Activated T-cell treated with anti-CD3 and anti-CD28 coated beads, Interleukin-2, amount 50 U/mL, for 1 hour (primary cell): ENCODE measurements around the gene CSPG4.
A peak's percentile ranks its signal among the peaks of the same experiment; 100 is the strongest.
"Not testable (repeated sequence)": the region's sequence is repeated elsewhere in the genome, so short reads cannot be mapped to it uniquely, and the experiment has no call there.

Experiments
- DNase-seq: peaks from one replicate; pipeline ENCODE4 v3.0.0-alpha.2; 2020

The CSPG4 gene

DNA sequence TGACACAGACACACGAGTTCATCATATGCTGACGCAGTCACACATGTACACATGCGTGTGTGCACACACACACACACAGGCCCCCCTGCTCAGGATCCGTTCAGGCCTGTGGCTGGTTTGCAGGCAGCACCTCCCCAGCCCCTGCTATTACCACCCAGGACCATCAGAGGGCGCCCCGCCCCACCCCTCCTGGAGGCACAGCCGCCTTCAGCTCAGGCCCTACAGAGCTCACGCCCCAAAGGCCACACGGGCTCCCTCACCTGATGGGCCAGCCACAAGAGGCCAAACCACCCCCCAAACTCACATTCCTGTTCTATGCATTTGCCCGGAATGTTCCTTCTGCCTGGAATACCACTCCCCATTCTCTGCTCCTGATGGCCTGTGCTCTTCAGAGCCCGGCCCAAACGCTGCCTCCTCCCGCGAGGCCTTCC is 26.4 kb downstream of the CSPG4 start:
- DNase-seq, result peak; percentile 79

DNA sequence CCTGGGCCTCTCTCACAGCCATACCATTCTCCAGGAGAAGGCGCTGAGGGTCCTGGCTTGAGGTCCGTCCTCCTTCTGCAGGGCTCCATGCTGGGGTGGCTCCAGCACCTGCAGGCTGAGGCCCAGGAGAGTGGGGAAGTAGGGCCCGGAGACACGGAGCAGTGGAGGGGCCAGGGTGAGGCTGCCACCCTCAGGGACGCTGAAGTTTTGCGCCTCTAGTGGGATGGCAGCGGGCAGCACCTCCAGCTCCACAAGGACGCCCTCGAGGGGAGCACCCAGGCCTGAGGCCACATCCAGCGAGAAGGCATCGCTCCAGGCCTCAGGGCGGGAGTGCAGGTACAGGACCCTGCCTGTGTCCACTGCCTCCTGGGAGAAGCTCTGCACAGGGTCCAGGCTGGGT is 27.5 kb downstream of the CSPG4 start:
- DNase-seq, result no peak

DNA sequence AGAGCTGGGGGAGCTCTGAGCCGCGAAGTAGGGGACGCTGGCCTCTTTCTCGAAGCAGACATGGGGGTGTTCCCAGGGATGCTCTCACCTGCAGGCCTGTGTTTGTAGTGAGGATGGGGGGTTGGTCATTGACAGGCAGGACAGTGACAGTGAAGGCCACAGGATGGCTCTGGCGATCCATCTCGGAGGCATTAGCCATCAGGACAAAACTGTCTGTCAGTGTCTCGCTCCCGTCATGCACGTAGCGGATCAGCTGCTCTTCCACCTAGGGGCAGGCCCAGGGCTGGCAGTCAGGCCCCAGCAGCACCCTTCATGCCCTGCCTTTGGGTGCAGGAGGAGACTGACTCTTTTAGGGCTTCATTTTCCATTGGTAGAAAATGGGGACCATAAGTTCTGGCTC is 28.0 kb downstream of the CSPG4 start:
- no peak for DNase-seq

DNA sequence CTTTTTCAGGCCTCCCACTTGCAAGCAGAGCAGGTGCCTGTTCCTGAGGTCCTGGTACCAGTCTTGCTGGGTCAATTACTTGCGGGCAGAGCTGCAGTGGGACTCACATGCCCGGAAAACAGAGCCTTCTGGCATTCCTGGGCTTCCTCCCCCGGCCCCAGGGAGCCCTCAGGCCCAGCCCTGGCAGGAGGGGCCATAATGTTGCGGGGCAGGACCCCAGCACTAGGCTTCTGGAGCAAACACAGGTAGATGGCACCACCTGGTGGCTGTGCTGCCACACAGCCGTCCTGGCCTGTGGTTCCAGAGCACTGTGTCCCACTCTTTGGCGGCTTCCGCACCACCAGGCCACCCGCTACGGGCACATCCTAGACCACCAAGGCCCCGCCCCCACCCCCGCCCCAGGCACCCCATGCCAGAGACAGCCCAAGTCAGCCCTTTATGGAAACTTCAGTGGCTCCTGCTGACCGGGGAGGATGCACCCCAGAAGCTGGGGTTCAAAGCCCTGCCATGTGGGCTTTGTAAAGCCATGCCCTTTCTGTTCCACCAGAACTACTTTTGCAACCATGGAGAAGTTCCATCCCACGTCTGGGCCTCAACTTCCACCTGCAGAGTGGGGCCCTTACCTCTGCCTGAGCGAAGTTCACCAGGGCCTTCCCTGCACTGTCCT is 28.9 kb downstream of the CSPG4 start:
- peak; percentile 70 for DNase-seq

DNA sequence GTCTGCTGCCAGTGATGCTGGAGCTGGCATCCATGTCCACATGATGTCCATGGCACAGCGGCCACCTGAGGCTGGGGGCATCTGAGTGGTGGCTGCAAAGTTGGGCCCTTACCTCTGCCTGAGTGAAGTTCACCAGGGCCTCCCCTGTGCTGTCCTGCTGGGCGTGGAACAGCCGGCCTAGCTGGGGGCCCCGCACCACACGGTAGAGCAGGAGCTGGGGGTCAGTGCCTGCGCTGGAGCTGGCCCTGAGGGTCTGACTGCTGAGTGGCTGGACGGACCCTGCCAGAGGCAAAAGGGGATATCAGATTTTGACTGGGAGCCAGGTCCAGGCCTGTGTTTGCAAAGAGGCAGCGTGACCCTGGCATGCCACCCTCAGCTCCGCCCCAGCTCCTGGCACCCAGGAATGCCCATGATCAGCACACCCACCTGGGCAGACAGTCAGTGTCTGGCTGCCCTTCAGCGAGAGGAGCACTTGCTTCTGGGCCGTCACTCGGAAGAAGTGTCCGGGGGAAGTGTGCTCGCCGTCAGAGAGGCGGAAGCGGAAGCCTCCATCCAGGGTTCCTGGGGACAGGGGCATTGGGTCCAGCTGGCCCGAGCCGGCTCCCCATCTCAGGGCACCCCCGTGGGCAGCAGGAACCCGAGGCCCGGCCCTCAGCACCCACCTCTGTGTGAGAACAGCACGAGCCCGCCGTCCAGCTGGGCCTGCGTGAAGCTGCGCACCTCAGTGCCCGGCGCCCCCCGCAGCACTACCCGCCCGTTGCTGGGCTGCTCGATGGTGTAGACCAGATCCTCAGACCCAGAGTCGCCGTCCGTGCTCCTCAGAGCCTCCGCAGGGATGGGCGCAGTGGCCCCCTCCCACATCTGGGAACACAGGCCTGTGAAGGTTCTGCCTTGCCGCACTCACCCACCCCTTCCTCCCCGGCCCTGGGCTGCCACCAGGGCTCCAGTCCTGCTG is 30.2 kb downstream of the CSPG4 start:
- DNase-seq, result no peak

DNA sequence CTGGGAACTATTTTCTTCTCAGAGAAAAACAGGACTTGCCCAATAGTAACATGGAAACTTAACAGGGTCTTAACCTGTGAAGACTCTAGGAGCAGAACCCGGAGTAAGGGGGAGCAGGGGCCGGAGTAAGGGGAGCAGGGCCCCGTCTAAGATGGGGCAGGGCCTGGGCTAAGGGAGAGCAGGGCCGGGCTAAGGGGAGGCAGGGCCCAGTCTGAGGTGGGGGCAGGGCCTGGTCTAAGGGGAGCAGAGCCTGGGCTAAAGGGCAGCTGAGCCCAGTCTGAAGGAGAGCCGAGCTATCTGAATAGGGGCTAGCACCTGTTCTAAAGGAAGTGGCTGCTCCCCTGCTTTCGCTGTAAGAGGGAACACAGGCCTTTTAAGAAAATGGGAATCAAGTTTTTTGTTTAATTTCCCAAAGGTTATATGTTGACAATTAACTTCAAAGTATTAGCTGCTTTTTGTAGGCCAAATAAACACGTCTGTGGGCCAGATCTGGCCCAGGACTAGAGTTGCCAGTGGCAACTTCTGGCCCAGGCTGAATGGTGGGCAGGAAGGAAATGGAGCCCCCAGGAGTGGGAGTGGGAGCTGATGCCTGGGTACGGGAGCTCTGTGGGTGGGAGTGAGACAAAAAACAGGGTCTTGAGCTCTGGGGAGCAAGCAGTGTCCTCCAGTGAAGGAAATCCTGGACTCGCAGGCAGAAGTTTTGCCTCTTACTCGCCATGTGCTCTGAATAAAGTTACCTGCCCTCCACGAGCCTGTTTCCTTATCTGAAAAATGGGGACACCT is 32.5 kb downstream of the CSPG4 start:
- DNase-seq, result no peak

DNA sequence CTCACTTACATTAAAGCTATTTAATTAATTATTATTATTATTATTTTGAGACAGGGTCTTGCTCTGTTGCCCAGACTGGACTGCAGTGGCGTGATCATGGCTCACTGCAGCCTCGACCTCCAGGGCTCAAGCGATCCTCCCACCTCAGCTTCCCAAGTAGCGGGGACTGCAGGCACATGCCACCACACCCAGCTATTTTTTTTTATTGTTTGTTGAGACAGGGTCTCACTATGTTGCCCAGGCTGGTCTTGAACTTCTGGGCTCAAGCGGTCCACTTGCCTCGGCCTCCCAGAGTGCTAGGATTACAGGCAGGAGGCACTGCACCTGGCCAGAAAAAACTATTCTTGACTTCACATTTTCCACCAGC is 34.3 kb downstream of the CSPG4 start:
- not testable (repeated sequence) for DNase-seq

DNA sequence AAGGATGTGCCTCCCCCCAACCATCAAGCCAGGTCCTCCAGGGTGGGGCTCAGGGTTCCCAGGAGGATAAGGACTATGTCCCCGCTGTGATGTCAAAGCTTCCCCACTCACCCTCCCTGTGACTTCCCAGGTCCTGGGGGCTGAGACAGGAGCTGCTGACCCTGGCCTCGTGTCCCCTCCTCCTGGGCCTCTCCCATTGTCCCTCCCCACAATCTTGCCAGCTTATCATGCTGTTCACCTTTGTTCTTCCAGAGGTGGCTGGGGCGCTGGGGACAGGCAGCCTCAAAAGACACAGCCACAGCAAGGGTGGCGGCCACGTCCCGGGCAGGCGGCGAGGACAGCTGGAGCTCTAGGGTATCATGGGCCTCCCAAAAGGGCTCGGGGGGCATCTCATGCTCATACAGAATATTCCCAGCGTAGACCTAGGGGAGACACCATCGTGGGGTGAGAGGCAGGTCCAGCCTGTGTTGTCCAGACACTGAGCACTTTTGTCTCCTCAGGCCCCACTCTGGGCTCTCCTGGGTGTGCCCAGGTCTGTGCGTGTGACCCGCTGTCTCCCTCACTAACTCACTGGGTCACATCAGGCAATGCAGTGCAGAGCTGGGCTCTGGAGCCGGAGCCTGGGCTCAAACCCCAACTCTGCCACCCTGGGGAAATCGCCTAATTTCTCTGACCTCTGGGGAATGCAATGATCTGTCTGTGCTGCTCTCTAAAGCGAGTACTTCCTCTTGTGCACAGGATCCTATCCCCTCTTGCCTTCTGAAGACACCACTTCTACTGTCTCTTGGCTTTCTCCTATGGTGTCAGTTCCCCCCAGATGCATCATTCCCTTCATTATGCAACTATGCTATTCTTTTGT is 35.0 kb downstream of the CSPG4 start:
- no peak for DNase-seq

DNA sequence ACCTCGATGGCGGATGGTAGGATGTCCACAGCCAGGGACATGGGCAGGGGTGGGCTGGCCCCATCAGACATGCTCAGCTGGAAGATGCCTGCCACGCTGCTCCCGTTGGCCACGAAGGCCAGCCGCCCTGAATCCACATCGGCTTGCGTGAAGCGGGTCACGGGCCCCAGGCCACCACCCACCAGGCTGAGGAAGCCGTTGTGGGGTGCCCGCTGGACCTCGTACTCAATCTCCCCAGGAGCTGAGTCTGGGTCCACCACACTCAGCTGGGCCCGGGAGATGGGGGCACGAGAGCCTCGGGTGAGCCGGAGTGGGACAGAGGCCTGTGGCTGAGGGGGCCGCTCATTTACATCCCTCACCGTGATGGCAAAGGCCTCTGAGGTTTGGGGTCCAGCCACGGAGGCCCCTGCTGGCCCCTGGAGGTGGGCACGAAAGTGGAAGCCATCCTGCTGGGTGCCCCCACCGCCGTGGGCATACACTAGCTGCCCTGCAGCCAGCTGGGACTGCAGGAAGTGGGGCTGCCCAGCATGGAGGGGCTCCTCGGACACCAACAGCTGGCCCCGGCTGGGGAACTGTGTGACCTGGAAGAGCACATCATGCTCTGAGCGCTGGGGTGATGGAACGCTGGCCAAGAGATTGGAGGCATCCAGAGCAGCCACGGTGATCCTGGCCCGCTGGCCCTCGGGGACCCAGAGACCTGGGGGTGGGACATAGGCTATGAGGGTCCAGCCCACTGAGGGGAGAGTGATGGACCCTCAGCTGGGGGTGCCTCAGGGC is 35.8 kb downstream of the CSPG4 start:
- DNase-seq, result no peak

DNA sequence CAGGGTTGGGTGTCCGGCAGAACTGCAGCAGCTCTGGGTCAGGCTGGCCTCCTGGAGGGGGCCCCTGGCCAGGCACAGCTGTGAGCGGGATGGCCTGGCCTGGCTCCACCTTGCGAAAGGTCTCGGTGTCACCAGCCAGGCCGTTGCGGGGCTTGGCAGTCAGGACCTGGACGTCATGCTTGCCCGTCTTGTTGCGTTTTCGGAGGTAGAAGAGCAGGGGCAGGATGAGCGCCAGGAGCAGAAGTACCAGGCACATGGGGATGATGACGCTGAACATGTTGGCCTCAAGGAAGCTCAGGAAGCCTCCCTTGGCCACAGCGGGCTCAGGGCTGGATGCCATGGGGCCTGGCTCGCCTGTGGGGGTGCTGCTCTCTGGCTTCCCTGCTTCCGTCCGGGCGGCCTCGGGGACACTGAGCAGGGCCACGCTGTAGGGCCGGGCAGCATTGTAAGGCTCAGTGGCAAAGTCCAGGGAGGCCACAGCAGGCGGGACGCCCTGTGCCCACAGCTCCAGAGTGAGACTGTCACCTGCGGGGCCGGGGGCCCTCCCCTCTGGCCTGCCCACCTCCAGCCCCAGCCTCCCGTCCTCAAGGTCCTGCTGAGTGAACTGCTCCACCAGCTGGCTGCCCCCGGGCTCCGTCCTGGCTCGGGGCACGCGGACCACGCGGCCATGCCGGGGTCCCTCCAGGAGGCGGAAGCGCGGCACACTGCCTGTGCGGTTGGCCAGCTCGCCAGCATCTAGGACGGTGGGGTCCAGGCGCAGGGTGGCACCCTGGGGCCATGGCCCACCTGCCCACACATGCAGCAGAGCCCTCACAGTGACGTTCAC is 36.9 kb downstream of the CSPG4 start:
- DNase-seq, result no peak

DNA sequence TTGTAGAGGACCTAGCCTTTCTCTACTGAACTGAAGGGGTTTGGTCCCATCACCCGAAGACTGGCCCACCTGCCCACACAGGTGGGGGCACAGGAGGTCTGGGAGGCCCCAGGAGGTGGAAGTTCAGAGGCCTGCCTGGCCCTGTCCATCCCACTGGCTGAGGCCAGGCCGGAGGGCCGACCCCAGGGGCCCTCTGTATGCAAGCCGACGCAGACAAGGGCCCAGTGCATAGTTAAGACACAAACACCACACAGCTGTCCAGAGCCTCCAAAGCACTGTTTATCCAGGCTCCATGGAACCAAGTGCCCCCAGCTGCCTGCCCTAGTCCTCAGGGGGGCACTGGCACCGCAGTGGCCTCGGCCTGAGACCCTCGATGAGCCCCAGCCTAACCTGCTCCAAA is 38.3 kb downstream of the CSPG4 start:
- no peak for DNase-seq

DNA sequence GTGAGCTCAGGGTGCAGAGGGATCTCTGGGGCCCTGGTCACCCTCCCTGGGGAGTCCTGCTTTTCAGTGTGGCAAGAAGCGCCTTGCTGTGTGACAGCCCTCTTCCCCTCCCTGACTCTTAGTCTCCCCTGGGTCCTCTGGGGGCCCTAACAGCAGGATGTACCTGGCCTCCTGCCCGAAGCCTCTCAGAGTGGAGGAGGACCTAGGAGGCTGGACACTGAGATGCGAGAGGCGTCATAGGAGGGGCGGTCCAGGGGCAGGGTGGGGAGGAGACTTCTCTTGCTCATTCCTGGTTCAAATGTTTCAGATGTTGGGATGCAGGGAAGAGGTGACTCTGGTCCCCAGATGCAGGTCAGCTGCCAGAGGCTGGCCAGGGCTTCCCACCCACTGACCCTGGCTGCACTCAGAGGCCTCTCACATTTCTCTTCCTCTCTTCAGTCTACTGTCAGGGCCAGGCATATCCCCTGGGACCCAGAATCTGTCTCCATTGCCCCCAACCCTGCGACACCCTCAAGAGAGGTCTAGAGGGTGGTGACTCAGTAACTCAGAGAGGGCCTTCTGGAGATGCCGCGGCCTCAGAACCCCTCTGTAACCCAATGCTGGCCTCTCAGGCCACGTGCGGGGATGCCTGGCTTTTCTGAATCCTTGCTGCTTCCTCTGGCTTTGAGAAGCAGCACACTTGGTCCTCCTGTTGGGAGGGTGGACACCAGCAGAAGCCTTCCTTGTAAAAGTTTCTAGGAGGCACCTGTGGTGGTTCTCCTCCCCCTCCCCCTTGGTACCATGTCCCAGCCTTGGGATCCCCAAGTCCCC is 39.0 kb downstream of the CSPG4 start:
- DNase-seq, result no peak

DNA sequence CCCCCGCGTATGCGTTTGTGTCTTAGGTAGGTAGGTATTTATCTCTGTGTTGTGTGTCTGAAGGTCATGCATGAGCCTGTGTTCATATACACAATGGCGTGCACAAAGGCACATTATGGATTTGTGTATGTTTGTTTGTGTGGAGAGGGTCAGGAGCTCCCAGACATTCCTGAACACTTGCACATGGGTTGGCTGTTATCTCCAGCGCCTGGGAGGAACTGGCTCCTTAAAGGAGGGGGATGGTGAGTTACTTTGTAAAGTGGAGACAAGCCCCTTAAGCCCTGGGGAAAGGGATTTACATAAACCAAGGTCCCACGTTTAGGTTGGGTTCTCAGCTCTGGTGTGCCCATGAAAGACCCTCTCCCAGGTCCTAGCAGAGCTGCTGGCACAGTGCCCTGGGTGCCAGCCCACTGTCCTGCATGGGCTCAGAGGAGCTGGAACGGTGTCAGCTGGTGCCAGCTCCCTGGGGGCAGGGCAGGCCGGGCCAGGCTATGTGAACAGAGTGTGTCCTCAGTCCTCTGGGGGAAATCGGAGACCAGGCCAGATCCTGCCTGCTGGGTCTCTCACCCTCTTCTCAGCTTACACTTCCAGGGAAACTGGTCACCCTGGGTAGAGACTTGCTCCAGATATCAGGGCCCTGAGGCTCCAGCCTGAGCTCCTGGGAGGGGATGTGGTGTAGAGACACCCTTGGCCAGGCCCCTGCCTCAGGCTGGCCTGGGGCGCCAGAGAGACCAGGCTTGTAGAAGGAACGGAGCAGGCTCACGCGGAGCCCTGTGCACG is 39.8 kb downstream of the CSPG4 start:
- no peak for DNase-seq

DNA sequence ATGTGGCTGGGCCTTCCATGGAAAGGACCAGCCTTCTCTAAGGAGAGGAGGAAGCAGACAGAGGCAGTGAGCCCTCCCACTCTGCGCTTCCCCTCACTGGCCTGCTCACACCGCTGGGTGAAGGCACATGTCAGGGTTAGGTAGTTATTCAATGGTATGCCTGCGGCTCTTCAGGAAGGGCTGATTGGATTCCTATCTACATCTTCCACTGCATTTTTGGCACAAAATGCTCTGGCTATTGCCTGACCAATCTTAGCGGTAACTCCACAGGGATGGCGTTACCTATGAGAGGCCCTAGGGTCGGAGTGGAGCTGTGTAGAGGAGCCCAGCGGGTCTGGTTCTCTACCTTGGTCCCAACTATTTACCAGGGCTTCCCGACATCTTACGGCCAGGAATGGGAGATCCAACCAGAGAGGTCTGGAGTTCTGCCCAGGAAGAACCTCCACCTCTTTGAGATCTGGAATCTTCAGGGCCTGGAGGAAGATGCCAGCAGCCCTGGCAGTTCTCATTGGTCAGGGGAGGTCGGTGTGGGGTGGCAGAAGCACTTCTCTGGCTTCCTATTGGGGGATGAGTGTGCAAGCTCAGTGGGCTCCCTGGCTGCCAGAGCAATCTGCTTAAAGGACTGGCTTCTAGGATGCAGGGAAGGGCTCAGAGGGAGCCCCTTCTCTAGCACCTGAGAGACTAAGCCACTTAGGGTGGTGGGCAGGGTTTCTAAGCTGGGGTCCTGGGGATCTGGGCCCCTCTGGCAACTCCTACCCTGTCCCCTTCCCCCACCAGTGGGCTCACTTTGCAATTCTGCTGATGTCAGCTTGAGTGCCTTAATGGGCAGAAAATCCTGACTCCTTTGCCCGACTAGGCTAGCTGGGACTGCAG is 40.7 kb downstream of the CSPG4 start:
- DNase-seq, result no peak

DNA sequence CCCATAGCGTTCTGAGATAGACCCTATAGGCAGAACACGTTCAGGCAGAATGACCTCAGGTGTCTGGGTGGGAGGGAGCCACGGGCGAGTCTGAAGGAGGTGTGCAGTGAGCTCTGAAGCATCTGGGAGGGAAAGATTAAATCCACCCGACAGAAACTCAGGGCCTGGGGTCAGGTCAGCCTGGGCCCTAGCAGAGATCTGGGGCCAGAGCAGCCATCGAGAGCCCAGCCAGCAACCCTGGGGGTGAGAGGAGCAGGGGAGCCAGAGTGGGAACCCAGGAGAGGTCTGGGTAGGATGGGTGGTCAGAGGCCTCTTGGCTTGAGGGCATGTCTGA is 42.8 kb downstream of the CSPG4 start:
- DNase-seq, result no peak

DNA sequence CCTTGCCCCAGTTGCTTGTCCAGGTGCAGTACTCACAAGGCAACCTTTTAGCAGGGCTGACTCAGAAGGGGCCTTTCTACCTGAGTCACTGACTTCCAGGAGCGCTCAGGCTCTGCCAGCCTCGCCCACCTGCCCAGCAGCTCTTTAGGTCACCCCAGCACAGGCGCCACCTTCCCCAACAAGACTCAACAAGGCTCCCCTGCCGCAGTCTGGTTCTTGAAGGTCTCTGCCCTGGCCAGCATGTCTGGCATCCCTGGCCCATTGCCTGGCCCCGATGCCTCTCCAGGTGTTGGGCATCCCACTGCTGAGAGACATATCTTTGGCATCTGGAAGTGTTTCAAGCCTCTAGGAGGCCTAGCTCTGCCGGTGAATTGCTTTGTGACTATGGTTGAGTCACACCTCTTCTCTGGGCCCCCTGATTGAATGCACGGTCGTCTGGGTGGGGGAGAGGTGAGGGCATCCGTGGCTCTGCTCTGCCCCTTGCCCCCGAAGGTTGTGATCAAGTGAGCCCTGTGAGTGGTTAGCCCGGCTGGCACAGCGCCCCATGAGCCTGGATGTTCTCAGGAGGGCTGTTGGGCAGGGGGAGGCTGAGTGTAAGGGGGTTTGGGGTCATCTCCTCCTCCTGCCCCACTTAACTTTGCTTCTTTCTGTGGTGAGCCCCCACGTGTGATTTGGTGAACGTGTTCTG is 43.3 kb downstream of the CSPG4 start:
- no peak for DNase-seq

DNA sequence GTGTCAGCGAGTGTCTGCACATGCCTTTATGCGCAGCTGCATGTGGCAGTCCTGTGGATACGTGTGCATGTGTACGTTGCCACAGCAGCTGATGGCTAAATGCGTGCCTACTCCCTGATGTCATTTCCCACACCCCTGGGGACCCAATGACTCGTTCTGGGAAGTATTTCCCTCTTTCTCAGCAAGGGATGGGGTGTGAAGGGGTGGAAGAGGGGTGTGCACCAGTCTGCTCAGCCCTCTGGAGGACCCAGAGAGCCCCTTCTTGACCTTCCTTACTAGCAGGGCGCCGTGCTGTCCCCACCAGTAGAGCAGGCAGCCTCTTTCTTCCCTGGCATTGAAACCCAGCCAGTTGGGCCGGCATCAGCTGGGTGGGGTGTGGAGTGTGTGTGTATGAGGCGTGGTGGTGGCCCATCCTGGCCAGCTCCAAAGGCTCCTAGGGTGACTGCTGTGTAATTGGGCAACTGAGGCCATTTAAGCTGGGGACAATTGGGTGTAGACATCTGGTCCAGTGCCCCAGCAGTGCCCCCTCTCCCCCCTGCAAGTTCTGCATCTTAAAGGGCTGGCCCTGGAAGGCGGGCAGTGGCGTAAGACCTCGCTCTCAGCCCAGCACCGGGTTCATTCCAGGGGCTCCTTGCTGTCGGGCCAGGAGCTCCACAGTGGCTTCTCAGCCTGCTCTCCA is 45.7 kb downstream of the CSPG4 start:
- DNase-seq, result no peak
